ENCODE results near the gene PER2.

The PER2 gene

GRCh38 chr2:238263204-238264071 is 25.0 kb downstream of the PER2 start:
- DNase-seq: peak; percentile 95

- no peak for DNase-seq
These were observed 25.8 kb downstream of the PER2 start for GRCh38 chr2:238262496-238263122.

- no peak for DNase-seq
These were observed 26.6 kb downstream of the PER2 start for GRCh38 chr2:238261718-238262375.

GRCh38 chr2:238260883-238261282 is 27.5 kb downstream of the PER2 start:
- DNase-seq: no peak

- DNase-seq: no peak
These were observed 29.1 kb downstream of the PER2 start for GRCh38 chr2:238259061-238260020.

GRCh38 chr2:238257786-238258700 is 30.4 kb downstream of the PER2 start:
- DNase-seq: no peak

- peak; percentile 75 for DNase-seq
These were observed 31.8 kb downstream of the PER2 start for GRCh38 chr2:238256594-238257104.

GRCh38 chr2:238256111-238256510 is 32.3 kb downstream of the PER2 start:
- no peak for DNase-seq

- no peak for DNase-seq
These were observed 32.8 kb downstream of the PER2 start for GRCh38 chr2:238255636-238256035.

- no peak for DNase-seq
These were observed 33.3 kb downstream of the PER2 start for GRCh38 chr2:238255151-238255551.

GRCh38 chr2:238254095-238254723 is 34.2 kb downstream of the PER2 start:
- no peak for DNase-seq

GRCh38 chr2:238252766-238253630 is 35.4 kb downstream of the PER2 start:
- no peak for DNase-seq

GRCh38 chr2:238251986-238252385 is 36.4 kb downstream of the PER2 start:
- no peak for DNase-seq

- no peak for DNase-seq
These were observed 37.1 kb downstream of the PER2 start for GRCh38 chr2:238251331-238251730.

- no peak for DNase-seq
These were observed 37.5 kb downstream of the PER2 start for GRCh38 chr2:238250896-238251295.

- DNase-seq: no peak
These were observed 40.5 kb downstream of the PER2 start for GRCh38 chr2:238247841-238248453.

GRCh38 chr2:238247002-238247822 is 41.2 kb downstream of the PER2 start:
- DNase-seq: no peak

- no peak for DNase-seq
These were observed 44.3 kb downstream of the PER2 start for GRCh38 chr2:238244151-238244550.
